PFSK-1 (cell line): ENCODE results near the gene INPP5A.

Source experiments
- FOXP2 ChIP-seq: optimal IDR thresholded peaks from 2 replicates; pipeline ENCODE3; 2011; ENCODE audit warnings: borderline replicate concordance, control low read depth, inconsistent platforms; ENCODE audit not compliant: insufficient read depth; ENCODE audit errors: extremely low read length, extremely low read depth
- POLR2AphosphoS5 ChIP-seq: IDR thresholded peaks from 2 replicates; pipeline ENCODE4 v1.6.1; 2012; ENCODE audit warnings: low read depth, mild to moderate bottlenecking, control low read depth, low read length, moderate library complexity
- SIN3A ChIP-seq: IDR thresholded peaks from 2 replicates; pipeline ENCODE4 v1.6.1; 2012; ENCODE audit warnings: mild to moderate bottlenecking, low read length, moderate library complexity, borderline replicate concordance; ENCODE audit not compliant: insufficient read depth
- TAF1 ChIP-seq: IDR thresholded peaks from 2 replicates; pipeline ENCODE4 v1.6.1; 2012; ENCODE audit warnings: low read length, control low read depth, borderline replicate concordance; ENCODE audit not compliant: insufficient read depth
- TF ChIP-seq, protein P1 (sequence below), 2 experiments: IDR thresholded peaks; 2 replicates each; pipeline versions ENCODE4 v1.6.1 to v1.8.0; 2011 to 2012; ENCODE audit warnings: low read depth in 2 of 2, low read length in 2 of 2, control low read depth in 1 of 2, inconsistent platforms in 1 of 2, mild to moderate bottlenecking in 1 of 2, moderate library complexity in 1 of 2; ENCODE audit not compliant: insufficient read depth in 1 of 2

The INPP5A gene

DNA sequence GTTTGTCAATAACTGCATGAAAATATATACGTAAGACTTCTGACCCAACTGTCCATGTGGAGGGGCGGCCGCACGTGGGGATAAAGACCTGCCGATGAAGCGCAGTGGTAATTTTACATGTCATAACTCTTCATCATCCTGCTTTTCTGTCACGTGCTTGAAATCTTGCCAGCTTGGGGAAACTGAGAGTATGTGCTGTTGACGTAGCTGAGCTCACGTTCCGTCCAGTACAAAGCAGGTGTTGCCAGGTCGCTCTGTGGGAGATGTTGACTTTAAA lies 105.1 kb downstream of the INPP5A start:
- TF ChIP-seq TAF1 (no peak), FOXP2 (no peak), SIN3A (no peak), POLR2AphosphoS5 (no peak)
- TF ChIP-seq, protein P1, sequence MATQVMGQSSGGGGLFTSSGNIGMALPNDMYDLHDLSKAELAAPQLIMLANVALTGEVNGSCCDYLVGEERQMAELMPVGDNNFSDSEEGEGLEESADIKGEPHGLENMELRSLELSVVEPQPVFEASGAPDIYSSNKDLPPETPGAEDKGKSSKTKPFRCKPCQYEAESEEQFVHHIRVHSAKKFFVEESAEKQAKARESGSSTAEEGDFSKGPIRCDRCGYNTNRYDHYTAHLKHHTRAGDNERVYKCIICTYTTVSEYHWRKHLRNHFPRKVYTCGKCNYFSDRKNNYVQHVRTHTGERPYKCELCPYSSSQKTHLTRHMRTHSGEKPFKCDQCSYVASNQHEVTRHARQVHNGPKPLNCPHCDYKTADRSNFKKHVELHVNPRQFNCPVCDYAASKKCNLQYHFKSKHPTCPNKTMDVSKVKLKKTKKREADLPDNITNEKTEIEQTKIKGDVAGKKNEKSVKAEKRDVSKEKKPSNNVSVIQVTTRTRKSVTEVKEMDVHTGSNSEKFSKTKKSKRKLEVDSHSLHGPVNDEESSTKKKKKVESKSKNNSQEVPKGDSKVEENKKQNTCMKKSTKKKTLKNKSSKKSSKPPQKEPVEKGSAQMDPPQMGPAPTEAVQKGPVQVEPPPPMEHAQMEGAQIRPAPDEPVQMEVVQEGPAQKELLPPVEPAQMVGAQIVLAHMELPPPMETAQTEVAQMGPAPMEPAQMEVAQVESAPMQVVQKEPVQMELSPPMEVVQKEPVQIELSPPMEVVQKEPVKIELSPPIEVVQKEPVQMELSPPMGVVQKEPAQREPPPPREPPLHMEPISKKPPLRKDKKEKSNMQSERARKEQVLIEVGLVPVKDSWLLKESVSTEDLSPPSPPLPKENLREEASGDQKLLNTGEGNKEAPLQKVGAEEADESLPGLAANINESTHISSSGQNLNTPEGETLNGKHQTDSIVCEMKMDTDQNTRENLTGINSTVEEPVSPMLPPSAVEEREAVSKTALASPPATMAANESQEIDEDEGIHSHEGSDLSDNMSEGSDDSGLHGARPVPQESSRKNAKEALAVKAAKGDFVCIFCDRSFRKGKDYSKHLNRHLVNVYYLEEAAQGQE (IDR thresholded peaks at IDR 0.05; ENCODE audit: insufficient read depth in 1 of 2, low read depth in 2 of 2, low read length in 2 of 2): no peak

DNA sequence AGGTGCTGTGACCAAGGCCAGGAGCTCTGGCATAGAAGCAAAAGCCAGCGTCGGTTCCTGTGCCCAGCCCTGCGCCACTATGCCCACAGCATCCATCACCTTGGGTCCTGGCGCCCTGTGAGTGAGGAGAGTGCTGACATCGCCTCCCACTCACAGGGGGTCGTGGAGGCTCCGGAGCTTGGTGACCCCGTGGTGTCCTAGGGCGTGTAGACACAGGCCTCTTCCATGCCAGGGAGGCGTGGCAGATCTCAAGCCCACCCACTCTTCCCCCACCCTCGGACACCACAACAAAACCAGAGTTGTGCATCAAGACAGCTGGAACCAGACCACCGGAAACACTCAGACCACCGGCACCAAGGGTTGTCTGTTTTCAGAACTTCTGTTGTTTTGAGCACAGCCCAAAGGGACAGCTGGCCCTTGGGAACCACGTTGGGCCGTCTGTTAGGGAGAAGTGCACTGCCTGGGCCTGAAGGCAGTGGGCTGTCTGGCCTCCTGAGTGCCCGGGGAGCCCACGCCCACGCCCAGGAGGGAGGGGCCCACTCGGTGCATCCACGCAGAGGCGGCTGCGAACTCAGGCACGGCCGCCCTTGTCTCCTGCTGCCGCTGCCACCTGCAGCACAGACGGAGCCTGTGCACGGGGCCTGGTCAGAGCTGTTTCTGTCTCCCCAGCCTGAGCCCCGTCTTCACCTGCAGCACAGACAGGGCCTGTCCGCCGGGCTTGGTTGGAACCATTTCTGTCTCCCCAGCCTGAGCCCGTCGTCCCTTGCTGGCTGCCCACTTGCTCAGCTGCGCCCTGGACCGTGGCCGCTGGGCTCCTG lies 106.3 kb downstream of the INPP5A start:
- TF ChIP-seq POLR2AphosphoS5 (no peak), FOXP2 (no peak)

DNA sequence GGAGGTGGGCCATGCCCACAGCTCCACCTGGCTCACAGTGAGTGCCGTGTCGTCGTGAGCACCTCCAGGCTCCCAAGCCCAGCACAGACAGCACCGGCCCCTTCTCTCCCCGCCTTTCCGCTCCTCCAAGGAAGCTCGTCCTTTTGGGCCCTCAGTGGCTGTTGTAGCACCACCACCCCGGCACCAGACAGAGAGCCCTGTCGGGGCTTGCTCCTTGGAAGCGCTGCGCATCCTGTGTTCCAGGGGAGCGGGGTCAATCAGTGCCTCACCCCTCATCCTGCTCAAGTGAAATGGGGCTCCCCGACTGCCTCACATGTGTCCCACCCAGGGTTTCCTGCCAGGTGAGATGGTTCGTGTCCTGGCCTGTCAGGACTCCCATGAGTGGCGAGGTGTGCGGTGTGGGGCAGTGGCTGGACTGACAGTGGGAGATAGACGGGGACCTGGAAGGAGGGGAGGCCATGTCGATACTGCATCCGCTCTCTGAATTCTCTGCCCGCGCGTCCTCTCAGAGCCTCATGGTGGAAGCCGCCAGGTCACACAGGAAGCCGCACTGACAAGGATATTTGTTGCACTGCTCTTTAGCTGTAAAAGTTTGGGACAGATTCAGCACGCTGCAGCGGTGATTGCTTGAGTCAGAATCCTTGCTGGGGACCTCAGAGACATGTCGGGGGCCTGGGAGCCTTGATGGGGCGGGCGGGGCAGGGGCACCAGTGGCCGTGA lies 107.1 kb downstream of the INPP5A start:
- TF ChIP-seq POLR2AphosphoS5 (no peak), FOXP2 (no peak), TAF1 (no peak), SIN3A (no peak)
- TF ChIP-seq, protein P1 (IDR thresholded peaks at IDR 0.05; ENCODE audit: insufficient read depth in 1 of 2, low read depth in 2 of 2, low read length in 2 of 2): no peak

DNA sequence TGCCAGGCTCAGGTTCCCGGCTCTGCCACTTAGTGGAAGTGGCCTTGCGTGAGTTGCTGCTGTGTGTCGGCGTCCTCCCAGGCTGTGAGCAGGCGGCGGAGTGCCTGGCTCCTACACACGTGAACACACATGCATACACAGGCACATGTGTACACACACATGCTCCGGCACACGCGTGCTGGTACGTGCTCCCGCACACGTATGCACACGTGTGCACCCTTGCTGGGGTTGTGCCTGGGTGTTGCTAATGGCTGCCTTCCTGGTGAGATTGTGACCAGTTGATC lies 107.6 kb downstream of the INPP5A start:
- TF ChIP-seq, protein P1 (IDR thresholded peaks at IDR 0.05; ENCODE audit: insufficient read depth in 1 of 2, low read depth in 2 of 2, low read length in 2 of 2): no peak
- no peak for TF ChIP-seq SIN3A
- no peak for TF ChIP-seq FOXP2
- no peak for TF ChIP-seq POLR2AphosphoS5
- TF ChIP-seq TAF1: no peak

DNA sequence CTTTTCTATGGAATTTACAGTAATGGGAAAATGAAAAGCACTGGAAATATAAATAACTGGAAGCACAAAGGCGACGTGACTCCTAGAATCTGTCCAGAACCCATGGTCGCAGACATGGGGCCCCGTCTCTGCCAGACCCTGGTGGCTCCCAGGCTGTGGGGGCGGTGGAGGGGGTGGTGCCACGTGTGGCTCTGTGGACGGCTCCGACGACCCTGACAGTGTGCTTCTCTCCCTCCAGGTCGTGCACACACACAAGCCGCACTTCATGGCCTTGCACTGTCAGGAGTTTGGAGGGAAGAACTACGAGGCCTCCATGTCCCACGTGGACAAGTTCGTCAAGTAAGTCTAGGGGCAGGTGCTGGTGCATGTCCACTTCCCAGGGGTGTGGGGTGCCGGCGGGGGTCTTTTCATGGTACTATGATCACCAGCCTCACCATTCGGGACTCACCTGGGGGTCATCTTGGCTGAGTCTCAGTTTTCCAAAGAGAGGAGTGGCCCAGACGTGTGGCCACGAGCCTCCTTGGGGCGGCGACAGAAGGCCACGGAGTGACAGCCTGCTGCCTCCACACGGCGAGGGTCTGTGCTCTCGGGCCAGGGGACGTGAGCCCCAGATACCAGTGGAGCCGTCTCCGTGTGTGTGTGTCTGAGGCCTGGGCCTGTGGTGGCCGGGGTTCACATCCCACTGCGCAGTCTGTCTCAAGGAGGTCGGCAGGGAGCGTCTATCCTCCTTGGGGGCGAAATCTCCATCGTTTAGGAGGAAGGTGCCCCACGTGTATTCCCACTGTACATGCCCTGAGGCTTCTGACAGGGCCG lies 108.2 kb downstream of the INPP5A start:
- TF ChIP-seq POLR2AphosphoS5: no peak
- TF ChIP-seq TAF1: no peak
- TF ChIP-seq FOXP2: no peak
- TF ChIP-seq, protein P1 (IDR thresholded peaks at IDR 0.05; ENCODE audit: insufficient read depth in 1 of 2, low read depth in 2 of 2, low read length in 2 of 2): no peak
- no peak for TF ChIP-seq SIN3A
